OCI-LY3 (cell line): ENCODE measurements around the gene FAM8A1.

ENCODE experiments used
- H2AFZ ChIP-seq: fragments of 200-600, 300-600 bp; shearing (Covaris generic); 2 replicates; pipeline ENCODE4 v1.6.0; 2014; ENCODE audit warnings: antibody characterized with exemption, low read depth, low read length
- H3K27ac ChIP-seq: fragments of 200-600, 300-600 bp; sonication (generic); 2 replicates; pipeline ENCODE4 v1.5.1; 2014; ENCODE audit warnings: mild to moderate bottlenecking, low read length, moderate library complexity, mixed read lengths
- H3K27me3 ChIP-seq: fragments of 200-600, 300-600 bp; sonication (generic); 2 replicates; pipeline ENCODE4 v1.6.1; 2014; ENCODE audit warnings: low read depth, low read length, mixed read lengths
- H3K36me3 ChIP-seq: fragments of 200-600, 300-600 bp; sonication (generic); replicated peaks from 2 replicates; pipeline ENCODE3; 2014; ENCODE audit warnings: low read depth, low read length, mixed read lengths
- H3K4me1 ChIP-seq: fragments of 300-600, 200-600 bp; sonication (generic); 2 replicates; pipeline ENCODE4 v1.6.1; 2014; ENCODE audit warnings: low read length, mixed read lengths
- H3K4me2 ChIP-seq: fragments of 200-600, 300-600 bp; sonication (generic); 2 replicates; pipeline ENCODE4 v1.6.1; 2014; ENCODE audit warnings: low read length, mixed read lengths
- H3K4me3 ChIP-seq: fragments of 300-600, 200-600 bp; sonication (generic); 2 replicates; pipeline ENCODE4 v1.5.1; 2014; ENCODE audit warnings: antibody characterized with exemption, mild to moderate bottlenecking, low read length, moderate library complexity
- H3K79me2 ChIP-seq: fragments of 300-600, 200-600 bp; shearing (Covaris generic); 2 replicates; pipeline ENCODE4 v1.6.1; 2014; ENCODE audit warnings: mild to moderate bottlenecking, low read length, mixed read lengths
- H3K9ac ChIP-seq: fragments of 300-600, 200-600 bp; shearing (Covaris generic); 2 replicates; pipeline ENCODE4 v1.6.0; 2014; ENCODE audit warnings: mild to moderate bottlenecking, low read length, moderate library complexity
- H3K9me3 ChIP-seq: fragments of 200-600, 300-600 bp; shearing (Covaris generic); 2 replicates; pipeline ENCODE4 v1.6.1; 2014; ENCODE audit warnings: low read length, mixed read lengths; ENCODE audit not compliant: insufficient read depth
- H4K20me1 ChIP-seq: fragments of 200-600, 300-600 bp; sonication (generic); 2 replicates; pipeline ENCODE4 v1.6.1; 2016; ENCODE audit warnings: low read length, mixed read lengths; ENCODE audit not compliant: insufficient read depth
- CTCF ChIP-seq: fragments of 200-600, 300-600 bp; sonication (generic); IDR thresholded peaks from 2 replicates; pipeline ENCODE4 v1.5.1; 2014; ENCODE audit warnings: antibody characterized with exemption, low read length, low read depth
- EZH2phosphoT487 ChIP-seq: fragments of 200-600 bp; shearing (Covaris generic); IDR thresholded peaks from 2 replicates; pipeline ENCODE4 v1.6.1; 2018; ENCODE audit warnings: antibody characterized with exemption, mixed run types, low read depth

Gene FAM8A1

GRCh38 chr6:17591287-17591686 lies 8.8 kb upstream of the FAM8A1 start:
- no peak overlapping the region for H3K9ac ChIP-seq
- H3K79me2 ChIP-seq: no peaks in the 10 kb centered on the region
- H3K4me3 ChIP-seq: no peak overlapping the region
- H3K27ac ChIP-seq: no peak overlapping the region
- H3K4me2 ChIP-seq: no peak overlapping the region
- H3K36me3 ChIP-seq: no peaks in the 10 kb centered on the region
- no peaks in the 10 kb centered on the region for H3K27me3 ChIP-seq
- H4K20me1 ChIP-seq: no peaks in the 10 kb centered on the region
- H3K9me3 ChIP-seq: no peaks in the 10 kb centered on the region
- H3K4me1 ChIP-seq: peaks cover 8% of the 10 kb centered on the region
- no peak overlapping the region for H2AFZ ChIP-seq
- TF ChIP-seq EZH2phosphoT487: no peak
- TF ChIP-seq CTCF: no peak

- H3K4me1 ChIP-seq: peaks cover 8% of the 10 kb centered on the region
- no peaks in the 10 kb centered on the region for H3K79me2 ChIP-seq
- H3K9ac ChIP-seq: no peak overlapping the region
- no peaks in the 10 kb centered on the region for H3K9me3 ChIP-seq
- no peaks in the 10 kb centered on the region for H4K20me1 ChIP-seq
- H2AFZ ChIP-seq: no peak overlapping the region
- no peak overlapping the region for H3K4me3 ChIP-seq
- no peak overlapping the region for H3K27ac ChIP-seq
- no peaks in the 10 kb centered on the region for H3K27me3 ChIP-seq
- TF ChIP-seq CTCF (no peak), EZH2phosphoT487 (no peak)
- no peak overlapping the region for H3K4me2 ChIP-seq
- H3K36me3 ChIP-seq: no peaks in the 10 kb centered on the region
Measured at GRCh38 chr6:17593246-17593645, 6.9 kb upstream of the FAM8A1 start.

GRCh38 chr6:17596085-17596484 lies 4.0 kb upstream of the FAM8A1 start:
- H4K20me1 ChIP-seq: no peaks in the 10 kb centered on the region
- H3K4me1 ChIP-seq: 0 out of 2 replicates have a peak, but pooled peaks cover 3% of the 10 kb centered on the region
- TF ChIP-seq EZH2phosphoT487 (no peak), CTCF (no peak)
- no peak overlapping the region for H3K27ac ChIP-seq
- no peak overlapping the region for H3K4me3 ChIP-seq
- no peak overlapping the region for H2AFZ ChIP-seq
- no peaks in the 10 kb centered on the region for H3K27me3 ChIP-seq
- H3K79me2 ChIP-seq: no peaks in the 10 kb centered on the region
- no peaks in the 10 kb centered on the region for H3K36me3 ChIP-seq
- H3K9me3 ChIP-seq: no peaks in the 10 kb centered on the region
- no peak overlapping the region for H3K4me2 ChIP-seq
- no peak overlapping the region for H3K9ac ChIP-seq

- Histone ChIP-seq H3K4me3 (peak overlapping the region; percentile 96), H4K20me1 (no peaks in the 10 kb centered on the region), H3K9ac (peak overlapping the region; percentile 73), H2AFZ (peak overlapping the region; percentile 72), H3K4me2 (peak overlapping the region; percentile 93), H3K27me3 (no peaks in the 10 kb centered on the region), H3K4me1 (peaks cover 9% of the 10 kb centered on the region; the same call in 1 of the 2 replicates), H3K79me2 (no peaks in the 10 kb centered on the region), H3K9me3 (no peaks in the 10 kb centered on the region), H3K36me3 (no peaks in the 10 kb centered on the region), H3K27ac (peak overlapping the region; percentile 32)
- no peak for TF ChIP-seq EZH2phosphoT487
- no peak for TF ChIP-seq CTCF
Measured at GRCh38 chr6:17600527-17601385, 654 bp downstream of the FAM8A1 start.
